ENCODE data around the gene E2F2. TPM values are rescaled to one million over a fixed set of nuclear protein-coding genes. Genes with fewer than 3 reads are reported as not detected.

E2F2 gene
- polyA plus RNA-seq, 1 donor (not counting 4 experiments of a cell fraction or from before 2014, with no cell fraction given) = 0.05 TPM

- Histone ChIP-seq H3K79me2 (ENCODE audit: control insufficient read depth, insufficient read depth, low read length) (no peaks in the 10 kb centered on the region), H2AFZ (ENCODE audit: control insufficient read depth, low read length) (peak overlapping the region; percentile 72), H3K36me3 (ENCODE audit: control insufficient read depth in 2 of 2, extremely low read depth in 1 of 2, insufficient read depth in 2 of 2, low read length in 2 of 2) (no peaks in the 10 kb centered on the region), H3K4me2 (ENCODE audit: control insufficient read depth, extremely low read depth, insufficient read depth, low read depth, low read length) (peak overlapping the region; percentile 81), H3K4me1 (ENCODE audit: control insufficient read depth, extremely low read depth, insufficient read depth, low read length) (peaks cover 18% of the 10 kb centered on the region), H3K27me3 (ENCODE audit: control insufficient read depth, extremely low read depth, insufficient read depth, low read length) (no peaks in the 10 kb centered on the region), H3K27ac (ENCODE audit: control insufficient read depth, insufficient read depth, low read length) (no peak overlapping the region), H3K9me3 (ENCODE audit: control insufficient read depth, low read depth, low read length) (no peaks in the 10 kb centered on the region), H4K20me1 (ENCODE audit: control insufficient read depth, extremely low read depth, insufficient read depth, low read length) (no peaks in the 10 kb centered on the region), H3K4me3 (ENCODE audit: control insufficient read depth in 2 of 3, extremely low read depth in 1 of 3, insufficient read depth in 2 of 3, low read depth in 1 of 3, low read length in 3 of 3) (peak overlapping the region in 1 of 3 experiments; percentile 34), H3K9me1 (ENCODE audit: control insufficient read depth, extremely low read depth, insufficient read depth, low read length) (no peaks in the 10 kb centered on the region), H3K9ac (ENCODE audit: control insufficient read depth, extremely low read depth, insufficient read depth, low read length) (peak overlapping the region; percentile 44)
- DNase-seq (ENCODE audit: low read depth, low spot score) (no peak), FAIRE-seq (peak; percentile 69)
- no peak for TF ChIP-seq EZH2 (IDR thresholded peaks at IDR 0.05; ENCODE audit: low read length)
- TF ChIP-seq CTCF (optimal IDR thresholded peaks at IDR 0.05 in 1 of 3, IDR thresholded peaks at IDR 0.05 in 1 of 3, conservative IDR thresholded peaks at IDR 0.05 in 1 of 3; ENCODE audit: extremely low read depth in 1 of 3, insufficient read depth in 2 of 3, low read length in 3 of 3) = peak; percentile 90 to 97 (median 94)
- dilution Hi-C loops (cut with MboI; ENCODE audit: extremely low pct_ligation_motif_present, low sequenced_read_pairs) = no loop called here
These were observed 8.7 kb upstream of the E2F2 start for GRCh38 chr1:23539698-23540266.

GRCh38 chr1:23537296-23537973 lies 6.4 kb upstream of the E2F2 start:
- Histone ChIP-seq H3K9me1 (ENCODE audit: control insufficient read depth, extremely low read depth, insufficient read depth, low read length) (no peaks in the 10 kb centered on the region), H4K20me1 (ENCODE audit: control insufficient read depth, extremely low read depth, insufficient read depth, low read length) (no peaks in the 10 kb centered on the region), H3K36me3 (ENCODE audit: control insufficient read depth in 2 of 2, extremely low read depth in 1 of 2, insufficient read depth in 2 of 2, low read length in 2 of 2) (no peaks in the 10 kb centered on the region), H3K9ac (ENCODE audit: control insufficient read depth, extremely low read depth, insufficient read depth, low read length) (no peak overlapping the region), H3K4me1 (ENCODE audit: control insufficient read depth, extremely low read depth, insufficient read depth, low read length) (peaks cover 15% of the 10 kb centered on the region), H3K4me3 (ENCODE audit: control insufficient read depth in 2 of 3, extremely low read depth in 1 of 3, insufficient read depth in 2 of 3, low read depth in 1 of 3, low read length in 3 of 3) (no peak overlapping the region), H2AFZ (ENCODE audit: control insufficient read depth, low read length) (no peak overlapping the region), H3K27me3 (ENCODE audit: control insufficient read depth, extremely low read depth, insufficient read depth, low read length) (no peaks in the 10 kb centered on the region), H3K27ac (ENCODE audit: control insufficient read depth, insufficient read depth, low read length) (no peak overlapping the region), H3K9me3 (ENCODE audit: control insufficient read depth, low read depth, low read length) (no peaks in the 10 kb centered on the region), H3K4me2 (ENCODE audit: control insufficient read depth, extremely low read depth, insufficient read depth, low read depth, low read length) (no peak overlapping the region), H3K79me2 (ENCODE audit: control insufficient read depth, insufficient read depth, low read length) (no peaks in the 10 kb centered on the region)
- DNase-seq (ENCODE audit: low read depth, low spot score) = no peak
- dilution Hi-C loops (cut with MboI; ENCODE audit: extremely low pct_ligation_motif_present, low sequenced_read_pairs) = no loop called here
- TF ChIP-seq EZH2 (IDR thresholded peaks at IDR 0.05; ENCODE audit: low read length) = no peak
- no peak for TF ChIP-seq CTCF (optimal IDR thresholded peaks at IDR 0.05 in 1 of 3, IDR thresholded peaks at IDR 0.05 in 1 of 3, conservative IDR thresholded peaks at IDR 0.05 in 1 of 3; ENCODE audit: extremely low read depth in 1 of 3, insufficient read depth in 2 of 3, low read length in 3 of 3)
- FAIRE-seq = no peak

Data from keratinocyte (primary cell).